Parathyroid adenoma (tissue), 2 donors: ENCODE data around the gene EPHA3.

Experiments used
- H2AFZ ChIP-seq: fragments of 300-600 bp; sonication (generic); one replicate; pipeline ENCODE4 v1.7.0; 2017; ENCODE audit warnings: antibody characterized with exemption, mild to moderate bottlenecking
- H3K27ac ChIP-seq: fragments of 300-600 bp; sonication (generic); one replicate; pipeline ENCODE4 v1.7.0; 2017
- H3K27me3 ChIP-seq: fragments of 300-600 bp; sonication (generic); one replicate; pipeline ENCODE4 v1.7.0; 2017; ENCODE audit warnings: low read length; ENCODE audit not compliant: control insufficient read depth, insufficient read depth
- H3K36me3 ChIP-seq: fragments of 300-600 bp; sonication (generic); one replicate; pipeline ENCODE4 v1.7.0; 2017; ENCODE audit warnings: low read length; ENCODE audit not compliant: control insufficient read depth, insufficient read depth
- H3K4me1 ChIP-seq: fragments of 300-600 bp; sonication (generic); one replicate; pipeline ENCODE4 v1.7.0; 2017; ENCODE audit warnings: control low read depth
- H3K4me2 ChIP-seq: fragments of 300-600 bp; sonication (generic); one replicate; pipeline ENCODE4 v1.7.0; 2017; ENCODE audit warnings: low read length
- H3K4me3 ChIP-seq: fragments of 300-600 bp; sonication (generic); one replicate; pipeline ENCODE4 v1.7.0; 2017; ENCODE audit warnings: low read depth, low read length
- H3K79me2 ChIP-seq: fragments of 300-600 bp; sonication (generic); one replicate; pipeline ENCODE4 v1.7.0; 2017; ENCODE audit warnings: control low read depth
- H3K9ac ChIP-seq: fragments of 300-600 bp; sonication (generic); one replicate; pipeline ENCODE4 v1.7.0; 2017; ENCODE audit warnings: mild to moderate bottlenecking
- H3K9me3 ChIP-seq: fragments of 300-600 bp; sonication (generic); one replicate; pipeline ENCODE4 v1.7.0; 2017; ENCODE audit warnings: low read length; ENCODE audit not compliant: control insufficient read depth
- TF ChIP-seq, protein P1 (sequence below): fragments of 300-600 bp; sonication (generic); IDR thresholded peaks from one replicate; pipeline ENCODE4 v1.7.0; 2017; ENCODE audit warnings: antibody characterized with exemption, mild to moderate bottlenecking
- donor health status: primary hyperparathyroidism.

EPHA3 gene

DNA sequence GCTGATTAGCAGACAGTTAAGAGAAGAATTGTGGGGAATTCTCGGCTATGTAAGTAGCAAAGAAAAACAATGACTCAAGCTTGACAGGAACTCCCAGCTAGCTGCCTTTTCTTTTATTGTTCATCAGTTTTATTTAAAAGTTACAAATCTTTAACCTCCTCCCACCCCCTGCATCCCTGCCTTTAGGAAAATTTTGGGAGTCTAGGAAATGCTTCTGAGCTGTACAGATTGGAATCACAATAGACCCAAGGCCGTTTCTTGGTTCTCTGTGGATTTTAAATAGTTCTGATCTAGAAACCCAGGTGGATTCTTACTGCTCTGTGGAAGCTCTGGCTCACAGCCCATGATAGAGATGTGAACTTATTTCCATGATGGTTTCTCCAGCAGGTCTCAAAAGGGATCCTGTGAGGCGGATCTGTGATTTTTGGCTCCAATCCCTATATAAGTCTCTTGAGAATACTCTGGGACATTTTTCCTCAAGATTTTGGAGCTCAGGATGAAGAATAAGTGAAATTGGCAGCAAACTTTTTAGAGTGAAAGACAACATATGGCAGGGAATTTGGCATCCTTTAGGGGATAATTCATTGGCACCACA is 312.3 kb downstream of the EPHA3 start:
- H3K79me2 ChIP-seq, result no peaks in the 10 kb centered on the region
- H3K9me3 ChIP-seq, result no peaks in the 10 kb centered on the region
- no peaks in the 10 kb centered on the region for H3K4me1 ChIP-seq
- no peak overlapping the region for H3K4me2 ChIP-seq
- no peak overlapping the region for H3K4me3 ChIP-seq
- TF ChIP-seq, protein P1, sequence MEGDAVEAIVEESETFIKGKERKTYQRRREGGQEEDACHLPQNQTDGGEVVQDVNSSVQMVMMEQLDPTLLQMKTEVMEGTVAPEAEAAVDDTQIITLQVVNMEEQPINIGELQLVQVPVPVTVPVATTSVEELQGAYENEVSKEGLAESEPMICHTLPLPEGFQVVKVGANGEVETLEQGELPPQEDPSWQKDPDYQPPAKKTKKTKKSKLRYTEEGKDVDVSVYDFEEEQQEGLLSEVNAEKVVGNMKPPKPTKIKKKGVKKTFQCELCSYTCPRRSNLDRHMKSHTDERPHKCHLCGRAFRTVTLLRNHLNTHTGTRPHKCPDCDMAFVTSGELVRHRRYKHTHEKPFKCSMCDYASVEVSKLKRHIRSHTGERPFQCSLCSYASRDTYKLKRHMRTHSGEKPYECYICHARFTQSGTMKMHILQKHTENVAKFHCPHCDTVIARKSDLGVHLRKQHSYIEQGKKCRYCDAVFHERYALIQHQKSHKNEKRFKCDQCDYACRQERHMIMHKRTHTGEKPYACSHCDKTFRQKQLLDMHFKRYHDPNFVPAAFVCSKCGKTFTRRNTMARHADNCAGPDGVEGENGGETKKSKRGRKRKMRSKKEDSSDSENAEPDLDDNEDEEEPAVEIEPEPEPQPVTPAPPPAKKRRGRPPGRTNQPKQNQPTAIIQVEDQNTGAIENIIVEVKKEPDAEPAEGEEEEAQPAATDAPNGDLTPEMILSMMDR, result no peak
- H3K9ac ChIP-seq, result no peak overlapping the region
- no peaks in the 10 kb centered on the region for H3K36me3 ChIP-seq
- H2AFZ ChIP-seq, result no peak overlapping the region
- H3K27me3 ChIP-seq, result no peaks in the 10 kb centered on the region
- H3K27ac ChIP-seq, result no peak overlapping the region

DNA sequence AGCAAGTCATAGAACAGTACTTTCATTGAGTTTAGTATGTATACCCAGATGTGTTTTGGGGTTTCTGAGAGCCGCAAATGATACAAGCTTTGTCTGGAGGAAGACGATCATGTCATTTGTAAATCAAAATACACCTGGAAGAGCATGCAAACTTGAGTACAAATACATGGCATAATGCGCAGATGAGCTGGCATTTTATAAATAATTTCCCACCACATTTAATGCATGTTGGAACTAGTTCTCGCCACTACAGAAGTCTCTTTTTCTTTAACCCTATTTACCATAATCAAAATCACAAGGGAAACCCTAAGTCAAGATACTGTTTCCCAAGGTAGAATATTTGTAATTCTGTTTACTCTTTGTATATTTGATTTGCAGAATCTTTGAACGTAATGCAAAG is 318.6 kb downstream of the EPHA3 start:
- Histone ChIP-seq H3K4me2 (no peak overlapping the region), H3K79me2 (no peaks in the 10 kb centered on the region), H3K4me3 (no peak overlapping the region), H3K4me1 (no peaks in the 10 kb centered on the region), H3K9ac (no peak overlapping the region), H3K36me3 (no peaks in the 10 kb centered on the region), H3K27me3 (no peaks in the 10 kb centered on the region), H3K9me3 (no peaks in the 10 kb centered on the region), H3K27ac (no peak overlapping the region), H2AFZ (no peak overlapping the region)
- TF ChIP-seq, protein P1, result no peak

DNA sequence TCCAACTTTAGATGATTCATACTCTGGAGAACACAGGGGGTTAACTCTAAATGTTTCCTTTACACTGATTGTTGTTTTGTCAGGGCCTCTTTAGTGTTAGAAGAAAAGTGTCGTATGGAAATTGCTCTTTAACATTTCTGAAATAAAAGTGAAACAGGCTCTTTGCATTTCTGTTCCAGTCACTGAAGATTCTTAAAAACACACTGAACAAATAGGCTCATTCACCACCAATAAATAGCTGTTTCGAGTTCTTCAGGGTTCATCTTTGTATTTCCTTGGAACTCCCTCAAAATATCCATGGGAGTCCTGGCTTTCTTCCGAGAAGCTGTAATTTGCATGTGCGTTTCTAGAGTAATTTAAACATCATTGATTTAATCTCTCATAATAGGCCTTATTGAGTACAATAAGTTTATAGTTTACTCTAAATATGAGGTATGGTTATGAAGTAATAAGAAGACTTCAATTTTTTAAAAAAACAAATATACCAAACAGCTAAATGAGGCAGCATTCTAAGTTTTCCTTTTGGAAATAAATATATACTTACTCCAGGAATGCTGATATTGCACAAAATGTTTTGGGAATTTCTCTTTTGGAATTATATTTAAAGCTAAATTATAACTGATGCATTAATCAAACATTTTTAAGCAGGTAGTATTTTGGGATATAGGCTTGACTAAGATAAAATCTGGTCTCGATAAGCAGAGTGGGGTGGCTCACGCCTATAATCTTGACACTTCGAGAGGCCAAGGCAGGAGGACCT is 327.4 kb downstream of the EPHA3 start:
- Histone ChIP-seq H3K36me3 (no peaks in the 10 kb centered on the region), H3K4me2 (no peak overlapping the region), H3K9me3 (no peaks in the 10 kb centered on the region), H2AFZ (no peak overlapping the region), H3K27me3 (no peaks in the 10 kb centered on the region), H3K4me3 (no peak overlapping the region), H3K9ac (no peak overlapping the region), H3K79me2 (no peaks in the 10 kb centered on the region), H3K4me1 (no peaks in the 10 kb centered on the region), H3K27ac (no peak overlapping the region)
- TF ChIP-seq, protein P1, result no peak

DNA sequence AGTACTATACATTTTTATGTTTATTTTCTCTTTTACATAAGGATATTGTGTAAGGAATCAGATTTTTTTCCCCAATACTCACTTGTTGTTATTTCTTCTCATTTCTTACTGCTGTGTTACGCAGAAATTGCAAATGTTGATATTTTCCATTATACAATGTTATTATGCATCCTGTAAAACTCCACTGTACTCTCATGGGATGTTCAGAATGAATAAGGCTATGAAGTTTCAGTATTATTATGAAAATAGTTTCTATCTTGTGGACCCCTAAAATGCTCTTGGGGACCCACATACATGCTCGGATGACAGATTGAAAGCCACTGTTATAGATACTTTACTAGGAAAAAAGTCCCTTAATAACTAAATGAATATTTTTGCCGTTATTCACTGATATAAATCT is 329.4 kb downstream of the EPHA3 start:
- Histone ChIP-seq H3K79me2 (no peaks in the 10 kb centered on the region), H2AFZ (no peak overlapping the region), H3K27me3 (no peaks in the 10 kb centered on the region), H3K9me3 (no peaks in the 10 kb centered on the region), H3K4me2 (no peak overlapping the region), H3K36me3 (no peaks in the 10 kb centered on the region), H3K4me1 (no peaks in the 10 kb centered on the region), H3K9ac (no peak overlapping the region), H3K27ac (no peak overlapping the region), H3K4me3 (no peak overlapping the region)
- TF ChIP-seq, protein P1, result no peak

DNA sequence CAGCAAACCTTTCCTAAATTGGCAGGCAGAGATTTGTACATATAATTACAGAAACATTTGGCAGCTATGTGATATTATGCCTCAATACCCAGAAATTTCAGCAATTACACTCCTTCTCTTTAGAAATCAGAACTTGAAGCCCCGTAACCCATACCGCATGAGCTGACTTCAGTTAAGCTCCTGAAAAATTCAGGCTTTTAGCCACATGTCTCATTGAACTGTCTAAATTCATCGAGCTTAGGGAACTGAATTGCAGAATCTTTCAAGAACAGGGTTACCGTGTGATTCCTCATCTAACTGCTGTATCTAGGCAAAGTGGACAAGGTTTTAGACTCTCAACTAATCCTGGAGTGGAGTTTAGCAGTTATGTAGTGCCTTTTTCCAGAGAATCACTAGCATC is 333.0 kb downstream of the EPHA3 start:
- no peak overlapping the region for H3K9ac ChIP-seq
- H3K9me3 ChIP-seq, result no peaks in the 10 kb centered on the region
- H3K36me3 ChIP-seq, result no peaks in the 10 kb centered on the region
- no peak overlapping the region for H3K4me2 ChIP-seq
- H3K79me2 ChIP-seq, result no peaks in the 10 kb centered on the region
- no peaks in the 10 kb centered on the region for H3K4me1 ChIP-seq
- no peaks in the 10 kb centered on the region for H3K27me3 ChIP-seq
- no peak overlapping the region for H2AFZ ChIP-seq
- TF ChIP-seq, protein P1, result no peak
- H3K27ac ChIP-seq, result no peak overlapping the region
- no peak overlapping the region for H3K4me3 ChIP-seq
